Measurements from ENCODE around the gene CCL4.

DNA sequence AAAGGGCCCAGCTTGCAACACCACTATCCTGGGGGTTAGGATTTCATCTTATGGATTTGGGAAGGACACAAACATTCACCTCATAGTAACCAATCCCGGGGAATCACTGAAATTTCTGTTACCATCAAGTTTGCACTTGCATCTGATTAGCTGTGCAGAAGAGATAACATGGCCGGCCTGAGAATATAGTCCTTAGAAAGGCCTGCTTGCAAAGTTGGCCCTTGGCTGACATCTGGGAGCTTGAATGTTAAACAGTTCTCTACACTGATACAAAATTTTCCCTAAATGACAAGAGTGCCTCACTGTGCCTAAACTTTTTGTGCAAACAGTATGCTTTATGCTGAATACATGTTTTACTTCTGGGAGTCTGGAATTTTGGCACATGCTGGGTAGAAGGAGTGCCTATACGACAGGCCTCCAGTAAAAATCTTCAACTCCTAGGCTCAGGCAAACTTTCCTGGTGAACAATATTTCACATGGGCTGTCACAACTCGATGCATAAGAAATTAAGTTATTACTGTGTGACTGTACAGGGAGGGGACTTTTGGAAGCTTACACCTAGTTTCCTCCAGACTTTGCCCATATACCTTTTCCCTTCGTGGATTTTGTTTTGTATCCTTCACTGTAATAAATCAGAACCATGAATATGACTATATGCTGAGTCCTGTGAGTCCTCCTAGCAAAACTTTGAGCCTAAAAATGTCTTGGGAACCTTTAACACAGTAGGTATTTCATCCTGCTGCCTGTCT, 41.5 kb downstream of the CCL4 start:
- TF ChIP-seq, protein P1, sequence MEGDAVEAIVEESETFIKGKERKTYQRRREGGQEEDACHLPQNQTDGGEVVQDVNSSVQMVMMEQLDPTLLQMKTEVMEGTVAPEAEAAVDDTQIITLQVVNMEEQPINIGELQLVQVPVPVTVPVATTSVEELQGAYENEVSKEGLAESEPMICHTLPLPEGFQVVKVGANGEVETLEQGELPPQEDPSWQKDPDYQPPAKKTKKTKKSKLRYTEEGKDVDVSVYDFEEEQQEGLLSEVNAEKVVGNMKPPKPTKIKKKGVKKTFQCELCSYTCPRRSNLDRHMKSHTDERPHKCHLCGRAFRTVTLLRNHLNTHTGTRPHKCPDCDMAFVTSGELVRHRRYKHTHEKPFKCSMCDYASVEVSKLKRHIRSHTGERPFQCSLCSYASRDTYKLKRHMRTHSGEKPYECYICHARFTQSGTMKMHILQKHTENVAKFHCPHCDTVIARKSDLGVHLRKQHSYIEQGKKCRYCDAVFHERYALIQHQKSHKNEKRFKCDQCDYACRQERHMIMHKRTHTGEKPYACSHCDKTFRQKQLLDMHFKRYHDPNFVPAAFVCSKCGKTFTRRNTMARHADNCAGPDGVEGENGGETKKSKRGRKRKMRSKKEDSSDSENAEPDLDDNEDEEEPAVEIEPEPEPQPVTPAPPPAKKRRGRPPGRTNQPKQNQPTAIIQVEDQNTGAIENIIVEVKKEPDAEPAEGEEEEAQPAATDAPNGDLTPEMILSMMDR (IDR thresholded peaks at IDR 0.05; ENCODE audit: poor library complexity, severe bottlenecking), result no peak
- TF ChIP-seq EP300 (conservative IDR thresholded peaks at IDR 0.05; ENCODE audit: poor library complexity, severe bottlenecking), result no peak
- TF ChIP-seq, protein P2, sequence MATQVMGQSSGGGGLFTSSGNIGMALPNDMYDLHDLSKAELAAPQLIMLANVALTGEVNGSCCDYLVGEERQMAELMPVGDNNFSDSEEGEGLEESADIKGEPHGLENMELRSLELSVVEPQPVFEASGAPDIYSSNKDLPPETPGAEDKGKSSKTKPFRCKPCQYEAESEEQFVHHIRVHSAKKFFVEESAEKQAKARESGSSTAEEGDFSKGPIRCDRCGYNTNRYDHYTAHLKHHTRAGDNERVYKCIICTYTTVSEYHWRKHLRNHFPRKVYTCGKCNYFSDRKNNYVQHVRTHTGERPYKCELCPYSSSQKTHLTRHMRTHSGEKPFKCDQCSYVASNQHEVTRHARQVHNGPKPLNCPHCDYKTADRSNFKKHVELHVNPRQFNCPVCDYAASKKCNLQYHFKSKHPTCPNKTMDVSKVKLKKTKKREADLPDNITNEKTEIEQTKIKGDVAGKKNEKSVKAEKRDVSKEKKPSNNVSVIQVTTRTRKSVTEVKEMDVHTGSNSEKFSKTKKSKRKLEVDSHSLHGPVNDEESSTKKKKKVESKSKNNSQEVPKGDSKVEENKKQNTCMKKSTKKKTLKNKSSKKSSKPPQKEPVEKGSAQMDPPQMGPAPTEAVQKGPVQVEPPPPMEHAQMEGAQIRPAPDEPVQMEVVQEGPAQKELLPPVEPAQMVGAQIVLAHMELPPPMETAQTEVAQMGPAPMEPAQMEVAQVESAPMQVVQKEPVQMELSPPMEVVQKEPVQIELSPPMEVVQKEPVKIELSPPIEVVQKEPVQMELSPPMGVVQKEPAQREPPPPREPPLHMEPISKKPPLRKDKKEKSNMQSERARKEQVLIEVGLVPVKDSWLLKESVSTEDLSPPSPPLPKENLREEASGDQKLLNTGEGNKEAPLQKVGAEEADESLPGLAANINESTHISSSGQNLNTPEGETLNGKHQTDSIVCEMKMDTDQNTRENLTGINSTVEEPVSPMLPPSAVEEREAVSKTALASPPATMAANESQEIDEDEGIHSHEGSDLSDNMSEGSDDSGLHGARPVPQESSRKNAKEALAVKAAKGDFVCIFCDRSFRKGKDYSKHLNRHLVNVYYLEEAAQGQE (IDR thresholded peaks at IDR 0.05; ENCODE audit: borderline replicate concordance), result no peak

All from neural cell (in vitro differentiated cells).